ENCODE measurements around the gene ZNF783. TPM values are rescaled to one million over a fixed set of nuclear protein-coding genes. Genes with fewer than 3 reads are reported as not detected.

Gene ZNF783
- total and polyA plus RNA-seq, 2 donors (not counting 1 experiment from before 2014, with no cell fraction given), result 3.3 to 11.4 TPM

DNA sequence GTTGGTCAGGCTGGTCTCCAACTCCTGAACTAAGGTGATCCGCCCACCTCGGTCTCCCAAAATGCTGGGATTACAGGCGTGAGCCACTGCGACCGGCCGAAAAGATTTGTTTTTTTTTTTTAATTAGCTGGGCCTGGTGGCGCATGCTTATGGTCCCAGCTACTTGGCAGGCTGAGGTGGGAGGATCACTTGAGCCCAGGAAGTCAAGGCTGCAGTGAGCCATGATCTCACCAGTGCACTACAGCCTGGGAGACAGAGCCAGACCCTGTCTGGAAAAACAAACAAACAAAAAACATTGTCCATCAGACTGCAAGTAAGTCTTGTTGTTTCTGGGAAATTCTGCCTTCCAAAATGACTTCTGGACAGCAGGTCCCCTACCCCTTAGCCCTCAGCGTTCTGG is 38.8 kb upstream of the ZNF783 start:
- H2AFZ ChIP-seq (ENCODE audit: low read length), result no peak overlapping the region
- H3K27me3 ChIP-seq (ENCODE audit: control insufficient read depth, insufficient read depth, low read length), result no peaks in the 10 kb centered on the region
- no peaks in the 10 kb centered on the region for H3K4me1 ChIP-seq (ENCODE audit: control insufficient read depth, extremely low read depth, insufficient read depth, low read length)
- H3K36me3 ChIP-seq (ENCODE audit: control insufficient read depth, insufficient read depth, low read length), result peaks cover 12% of the 10 kb centered on the region
- no peak overlapping the region for H3K4me3 ChIP-seq (replicated peaks in 1 of 4; ENCODE audit: control extremely low read depth in 1 of 4, insufficient read depth in 1 of 4, low read depth in 3 of 4, low read length in 4 of 4)
- no peak overlapping the region for H3K9ac ChIP-seq (ENCODE audit: insufficient read depth, low read length)
- H3K9me3 ChIP-seq (ENCODE audit: control insufficient read depth, insufficient read depth, low read depth, low read length), result no peaks in the 10 kb centered on the region
- H3K79me2 ChIP-seq (ENCODE audit: control insufficient read depth, insufficient read depth, low read length), result no peaks in the 10 kb centered on the region
- no peak for TF ChIP-seq EZH2 (IDR thresholded peaks at IDR 0.05; ENCODE audit: low read length, missing control alignments)
- TF ChIP-seq, protein P1, sequence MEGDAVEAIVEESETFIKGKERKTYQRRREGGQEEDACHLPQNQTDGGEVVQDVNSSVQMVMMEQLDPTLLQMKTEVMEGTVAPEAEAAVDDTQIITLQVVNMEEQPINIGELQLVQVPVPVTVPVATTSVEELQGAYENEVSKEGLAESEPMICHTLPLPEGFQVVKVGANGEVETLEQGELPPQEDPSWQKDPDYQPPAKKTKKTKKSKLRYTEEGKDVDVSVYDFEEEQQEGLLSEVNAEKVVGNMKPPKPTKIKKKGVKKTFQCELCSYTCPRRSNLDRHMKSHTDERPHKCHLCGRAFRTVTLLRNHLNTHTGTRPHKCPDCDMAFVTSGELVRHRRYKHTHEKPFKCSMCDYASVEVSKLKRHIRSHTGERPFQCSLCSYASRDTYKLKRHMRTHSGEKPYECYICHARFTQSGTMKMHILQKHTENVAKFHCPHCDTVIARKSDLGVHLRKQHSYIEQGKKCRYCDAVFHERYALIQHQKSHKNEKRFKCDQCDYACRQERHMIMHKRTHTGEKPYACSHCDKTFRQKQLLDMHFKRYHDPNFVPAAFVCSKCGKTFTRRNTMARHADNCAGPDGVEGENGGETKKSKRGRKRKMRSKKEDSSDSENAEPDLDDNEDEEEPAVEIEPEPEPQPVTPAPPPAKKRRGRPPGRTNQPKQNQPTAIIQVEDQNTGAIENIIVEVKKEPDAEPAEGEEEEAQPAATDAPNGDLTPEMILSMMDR (conservative IDR thresholded peaks at IDR 0.05 in 1 of 2, IDR thresholded peaks at IDR 0.05 in 1 of 2; ENCODE audit: low read depth in 1 of 2, low read length in 2 of 2), result no peak
- no peak overlapping the region for H3K27ac ChIP-seq (ENCODE audit: insufficient read depth, low read length)
- no peak for DNase-seq (ENCODE audit: low read depth in 2 of 2)
- no peaks in the 10 kb centered on the region for H4K20me1 ChIP-seq (ENCODE audit: control insufficient read depth, extremely low read depth, insufficient read depth, low read length)
- H3K4me2 ChIP-seq (ENCODE audit: extremely low read depth, insufficient read depth, low read length), result no peak overlapping the region

- Histone ChIP-seq H3K9ac (ENCODE audit: insufficient read depth, low read length) (no peak overlapping the region), H3K27ac (ENCODE audit: insufficient read depth, low read length) (no peak overlapping the region), H3K4me3 (replicated peaks in 1 of 4; ENCODE audit: control extremely low read depth in 1 of 4, insufficient read depth in 1 of 4, low read depth in 3 of 4, low read length in 4 of 4) (no peak overlapping the region), H3K36me3 (ENCODE audit: control insufficient read depth, insufficient read depth, low read length) (peaks cover 12% of the 10 kb centered on the region), H3K4me2 (ENCODE audit: extremely low read depth, insufficient read depth, low read length) (no peak overlapping the region), H3K79me2 (ENCODE audit: control insufficient read depth, insufficient read depth, low read length) (no peaks in the 10 kb centered on the region), H2AFZ (ENCODE audit: low read length) (no peak overlapping the region), H3K9me3 (ENCODE audit: control insufficient read depth, insufficient read depth, low read depth, low read length) (no peaks in the 10 kb centered on the region), H3K27me3 (ENCODE audit: control insufficient read depth, insufficient read depth, low read length) (no peaks in the 10 kb centered on the region), H4K20me1 (ENCODE audit: control insufficient read depth, extremely low read depth, insufficient read depth, low read length) (no peaks in the 10 kb centered on the region), H3K4me1 (ENCODE audit: control insufficient read depth, extremely low read depth, insufficient read depth, low read length) (no peaks in the 10 kb centered on the region)
- no peak for TF ChIP-seq EZH2 (IDR thresholded peaks at IDR 0.05; ENCODE audit: low read length, missing control alignments)
- TF ChIP-seq, protein P1 (conservative IDR thresholded peaks at IDR 0.05 in 1 of 2, IDR thresholded peaks at IDR 0.05 in 1 of 2; ENCODE audit: low read depth in 1 of 2, low read length in 2 of 2), result no peak
- no peak for DNase-seq (ENCODE audit: low read depth in 2 of 2)
These were observed 38.2 kb upstream of the ZNF783 start for GRCh38 chr7:149223761-149224160.

DNA sequence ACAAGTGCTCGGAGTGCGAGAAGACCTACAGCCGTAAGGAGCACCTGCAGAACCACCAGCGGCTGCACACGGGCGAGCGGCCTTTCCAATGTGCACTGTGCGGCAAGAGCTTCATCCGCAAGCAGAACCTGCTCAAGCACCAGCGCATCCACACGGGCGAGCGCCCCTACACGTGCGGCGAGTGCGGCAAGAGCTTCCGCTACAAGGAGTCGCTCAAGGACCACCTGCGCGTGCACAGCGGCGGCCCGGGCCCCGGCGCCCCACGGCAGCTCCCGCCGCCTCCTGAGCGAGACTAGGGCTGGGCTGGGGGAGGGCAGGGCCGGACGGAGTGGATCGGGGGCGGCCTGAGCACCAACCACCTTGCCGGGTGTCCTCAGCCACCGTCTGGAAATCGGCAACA is 37.6 kb upstream of the ZNF783 start:
- Histone ChIP-seq H4K20me1 (ENCODE audit: control insufficient read depth, extremely low read depth, insufficient read depth, low read length) (no peaks in the 10 kb centered on the region), H3K4me3 (replicated peaks in 1 of 4; ENCODE audit: control extremely low read depth in 1 of 4, insufficient read depth in 1 of 4, low read depth in 3 of 4, low read length in 4 of 4) (no peak overlapping the region), H3K4me1 (ENCODE audit: control insufficient read depth, extremely low read depth, insufficient read depth, low read length) (no peaks in the 10 kb centered on the region), H2AFZ (ENCODE audit: low read length) (no peak overlapping the region), H3K79me2 (ENCODE audit: control insufficient read depth, insufficient read depth, low read length) (no peaks in the 10 kb centered on the region), H3K27me3 (ENCODE audit: control insufficient read depth, insufficient read depth, low read length) (no peaks in the 10 kb centered on the region), H3K4me2 (ENCODE audit: extremely low read depth, insufficient read depth, low read length) (no peak overlapping the region), H3K36me3 (ENCODE audit: control insufficient read depth, insufficient read depth, low read length) (peaks cover 12% of the 10 kb centered on the region), H3K9ac (ENCODE audit: insufficient read depth, low read length) (no peak overlapping the region), H3K9me3 (ENCODE audit: control insufficient read depth, insufficient read depth, low read depth, low read length) (no peaks in the 10 kb centered on the region), H3K27ac (ENCODE audit: insufficient read depth, low read length) (no peak overlapping the region)
- TF ChIP-seq, protein P1 (conservative IDR thresholded peaks at IDR 0.05 in 1 of 2, IDR thresholded peaks at IDR 0.05 in 1 of 2; ENCODE audit: low read depth in 1 of 2, low read length in 2 of 2), result no peak
- TF ChIP-seq EZH2 (IDR thresholded peaks at IDR 0.05; ENCODE audit: low read length, missing control alignments), result no peak
- no peak for DNase-seq (ENCODE audit: low read depth in 2 of 2)
